Fibroblast of lung (primary cell): Measurements from ENCODE around the gene NLRC3.

Experiments used
- EZH2 ChIP-seq: IDR thresholded peaks from 2 replicates; pipeline ENCODE4 v1.5.1; 2012; ENCODE audit warnings: low read length, control low read depth, mild to moderate bottlenecking; ENCODE audit errors: missing control alignments
- TF ChIP-seq, protein P1 (sequence below), 2 donors: IDR thresholded peaks in 1 of 2; conservative IDR thresholded peaks in 1 of 2; 1 replicate in 1 of 2; 2 replicates in 1 of 2; pipeline ENCODE4 v1.5.1; 2011 to 2012; ENCODE audit warnings: low read length in 2 of 2, control low read depth in 1 of 2, inconsistent platforms in 1 of 2, low read depth in 1 of 2, mild to moderate bottlenecking in 1 of 2

DNA sequence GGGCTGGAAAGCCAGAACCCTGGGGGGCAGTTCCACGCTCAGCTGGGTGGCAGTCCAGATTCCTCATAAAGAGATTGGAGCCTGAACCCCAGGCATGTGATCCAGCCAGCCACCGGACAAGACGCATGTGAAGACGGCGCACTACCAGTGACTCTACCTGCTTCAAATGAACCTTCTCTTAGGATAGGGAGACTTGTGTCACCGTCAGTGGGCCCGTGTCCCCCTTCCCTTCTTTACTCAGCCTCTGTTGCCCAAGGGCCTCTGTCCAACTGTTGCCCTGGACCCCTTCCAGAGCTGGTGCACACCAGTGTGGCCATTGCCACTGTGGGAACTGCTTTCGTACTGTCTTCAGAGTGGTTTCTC lies 58.2 kb downstream of the NLRC3 start:
- TF ChIP-seq, protein P1, sequence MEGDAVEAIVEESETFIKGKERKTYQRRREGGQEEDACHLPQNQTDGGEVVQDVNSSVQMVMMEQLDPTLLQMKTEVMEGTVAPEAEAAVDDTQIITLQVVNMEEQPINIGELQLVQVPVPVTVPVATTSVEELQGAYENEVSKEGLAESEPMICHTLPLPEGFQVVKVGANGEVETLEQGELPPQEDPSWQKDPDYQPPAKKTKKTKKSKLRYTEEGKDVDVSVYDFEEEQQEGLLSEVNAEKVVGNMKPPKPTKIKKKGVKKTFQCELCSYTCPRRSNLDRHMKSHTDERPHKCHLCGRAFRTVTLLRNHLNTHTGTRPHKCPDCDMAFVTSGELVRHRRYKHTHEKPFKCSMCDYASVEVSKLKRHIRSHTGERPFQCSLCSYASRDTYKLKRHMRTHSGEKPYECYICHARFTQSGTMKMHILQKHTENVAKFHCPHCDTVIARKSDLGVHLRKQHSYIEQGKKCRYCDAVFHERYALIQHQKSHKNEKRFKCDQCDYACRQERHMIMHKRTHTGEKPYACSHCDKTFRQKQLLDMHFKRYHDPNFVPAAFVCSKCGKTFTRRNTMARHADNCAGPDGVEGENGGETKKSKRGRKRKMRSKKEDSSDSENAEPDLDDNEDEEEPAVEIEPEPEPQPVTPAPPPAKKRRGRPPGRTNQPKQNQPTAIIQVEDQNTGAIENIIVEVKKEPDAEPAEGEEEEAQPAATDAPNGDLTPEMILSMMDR (conservative IDR thresholded peaks at IDR 0.05 in 1 of 2, IDR thresholded peaks at IDR 0.05 in 1 of 2; ENCODE audit: low read depth in 1 of 2, low read length in 2 of 2): no peak
- TF ChIP-seq EZH2: no peak
